HG02973 (cell line): Measurements from ENCODE around the gene CHCHD3.
"Not testable (repeated sequence)": the region's sequence is repeated elsewhere in the genome, so short reads cannot be mapped to it uniquely, and the experiment has no call there.

Experiments used
- ATAC-seq: cut with Tn5 transposase; IDR thresholded peaks from one replicate; pipeline ENCODE4 v1.9.1; 2021; ENCODE audit warnings: moderate library complexity; ENCODE audit not compliant: unreplicated experiment

Gene CHCHD3

DNA sequence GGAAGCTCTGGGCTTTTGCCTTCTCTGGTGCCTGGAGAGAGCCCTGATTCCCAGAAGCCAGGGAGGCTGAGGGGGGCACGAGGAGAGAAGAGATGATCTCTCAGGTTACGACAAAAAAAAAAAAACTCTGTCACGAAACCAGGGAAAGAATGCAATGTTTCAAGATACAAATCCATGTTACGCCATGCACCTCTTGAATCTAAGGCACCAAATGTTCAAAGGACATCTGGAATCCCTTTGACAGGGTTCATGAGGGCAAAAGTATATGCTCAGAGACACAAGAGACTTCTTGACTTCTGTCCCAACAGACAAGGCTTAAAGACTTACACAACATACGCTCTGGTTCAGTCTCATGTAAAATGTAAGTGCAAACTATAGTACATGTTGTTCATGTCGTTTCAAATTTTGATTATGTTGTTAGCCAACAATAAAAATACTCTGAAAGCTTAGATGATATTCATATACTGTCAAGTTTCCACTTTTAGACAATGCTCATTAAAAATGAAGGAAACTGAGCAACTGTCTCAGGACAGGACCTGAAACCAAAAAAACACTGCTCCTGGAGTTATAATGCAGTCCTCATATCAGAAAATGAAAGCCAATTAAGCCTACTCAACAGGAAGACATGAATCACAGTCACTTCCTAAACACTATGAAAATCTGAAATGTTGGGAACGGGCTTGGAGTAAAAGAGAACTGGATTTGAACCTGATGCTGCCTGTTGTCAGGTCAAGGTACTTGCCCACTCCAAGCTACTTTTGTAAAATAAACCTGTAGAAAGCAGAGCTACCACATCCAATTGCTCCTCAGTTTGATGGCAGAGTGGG lies 72.3 kb downstream of the CHCHD3 start:
- no peak for ATAC-seq

GRCh38 chr7:133007961-133008360 lies 73.9 kb downstream of the CHCHD3 start:
- ATAC-seq: no peak

DNA sequence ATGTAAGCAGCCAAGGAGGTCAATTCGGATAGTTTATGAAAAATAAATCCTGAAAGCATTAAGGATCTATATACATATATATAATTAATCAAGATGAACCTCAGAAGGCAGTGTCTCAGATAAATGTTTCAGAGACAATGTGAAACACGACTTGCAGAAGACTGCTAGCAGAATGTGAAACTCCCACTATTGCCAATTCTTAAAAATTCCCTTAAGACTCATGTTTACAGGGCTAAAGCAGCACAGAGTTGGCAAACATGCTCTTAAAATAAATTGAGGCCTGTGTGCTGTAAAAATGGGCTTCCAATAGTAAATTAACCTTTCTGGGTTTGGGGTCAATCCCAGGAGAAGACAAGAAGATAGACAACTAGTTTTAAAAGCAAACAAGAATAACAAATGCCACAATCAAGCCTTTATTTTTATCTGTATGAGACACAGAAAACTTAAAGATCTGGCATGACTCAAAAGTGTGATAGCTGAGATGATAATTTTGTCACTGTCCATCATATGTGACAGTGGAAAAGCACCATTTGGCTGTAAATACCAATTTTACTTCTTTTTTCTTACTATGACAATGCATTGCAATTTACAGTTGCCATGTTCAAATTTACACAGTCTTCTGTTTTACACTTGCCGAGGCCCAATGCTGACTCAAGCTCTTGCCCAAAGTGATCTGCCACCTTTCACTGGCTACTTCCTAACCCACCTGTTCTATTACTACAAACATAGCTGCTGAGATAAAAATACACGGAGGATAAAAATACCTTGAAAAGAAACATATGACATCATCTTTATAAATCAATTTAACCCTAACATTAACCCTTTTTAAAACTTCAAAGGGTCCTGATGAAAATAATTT lies 78.6 kb downstream of the CHCHD3 start:
- ATAC-seq: no peak

DNA sequence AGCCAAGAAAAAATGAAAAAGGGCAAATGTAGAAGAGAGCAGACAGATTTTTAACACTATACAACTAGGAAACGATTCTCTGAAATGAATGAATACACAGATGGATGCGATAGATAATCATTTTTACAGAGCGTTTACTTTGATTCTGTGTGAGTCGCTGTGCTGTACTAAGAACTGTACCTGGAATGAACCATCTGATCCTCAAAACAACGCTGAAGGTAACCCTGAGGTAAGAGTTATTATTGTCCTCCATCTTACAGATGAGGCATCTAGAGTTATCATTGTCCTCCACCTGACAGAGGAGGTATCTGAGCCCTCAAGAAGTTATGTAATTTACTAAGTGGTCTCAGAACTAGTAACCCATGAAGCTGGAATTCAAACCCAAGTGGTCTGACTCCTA lies 80.2 kb downstream of the CHCHD3 start:
- ATAC-seq: no peak

DNA sequence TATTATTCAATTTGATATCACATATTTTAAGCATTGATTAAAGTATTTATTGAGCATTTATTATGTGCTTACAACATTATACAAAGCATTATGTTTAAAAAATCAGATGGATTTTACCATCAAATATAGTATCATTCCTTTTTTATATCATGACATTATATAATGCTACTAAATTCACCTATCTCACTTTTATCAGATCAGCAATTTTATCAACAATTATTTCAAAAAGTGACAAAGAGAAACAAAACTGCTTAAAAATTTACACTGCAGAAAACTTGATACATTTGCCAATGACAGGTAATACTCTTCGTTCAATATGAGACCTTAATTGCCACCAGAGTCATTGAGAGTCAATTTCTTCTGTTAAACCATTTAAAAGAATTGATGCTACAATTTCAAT lies 82.0 kb downstream of the CHCHD3 start:
- ATAC-seq: no peak

DNA sequence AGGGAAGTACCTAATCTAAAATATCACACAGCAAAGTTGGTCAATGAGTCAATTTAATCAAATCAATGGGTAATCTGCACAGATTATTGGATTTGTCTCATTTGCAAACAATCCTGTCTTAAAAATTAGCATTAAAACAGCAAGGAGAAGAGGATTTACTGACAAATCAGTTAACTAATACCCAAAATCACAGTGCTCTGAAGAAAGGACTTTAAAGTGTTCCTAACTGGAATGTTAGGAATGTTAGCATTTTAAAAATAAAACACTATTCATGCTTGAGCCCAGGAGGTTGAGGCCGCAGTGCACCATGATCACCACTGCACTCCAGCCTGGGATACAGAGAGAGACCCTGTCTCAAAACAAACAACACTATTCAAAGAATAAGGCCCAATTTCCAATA lies 83.1 kb downstream of the CHCHD3 start:
- no peak for ATAC-seq

DNA sequence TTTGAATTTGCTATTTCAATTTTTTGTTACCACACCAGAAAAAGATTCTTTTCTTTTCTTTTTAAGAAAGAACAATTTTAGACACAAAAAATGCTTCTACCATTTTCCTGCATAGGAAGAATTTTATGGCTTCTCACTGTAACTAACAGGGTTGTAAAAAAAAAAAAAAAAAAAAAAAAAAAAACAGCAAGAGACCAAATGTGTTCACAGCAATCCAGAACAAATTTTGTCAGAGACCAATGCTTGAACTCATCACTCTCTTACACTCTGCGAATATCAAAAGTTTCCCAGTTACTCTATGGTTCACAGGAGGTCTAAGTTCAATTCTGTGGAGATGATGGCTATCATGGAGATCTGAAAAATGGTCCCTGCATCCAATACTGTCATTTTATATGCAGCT lies 84.4 kb downstream of the CHCHD3 start:
- no peak for ATAC-seq

- no peak for ATAC-seq
Measured at GRCh38 chr7:132996581-132997242, 85.2 kb downstream of the CHCHD3 start.

- ATAC-seq: no peak
Measured at GRCh38 chr7:132993377-132994013, 88.4 kb downstream of the CHCHD3 start.

DNA sequence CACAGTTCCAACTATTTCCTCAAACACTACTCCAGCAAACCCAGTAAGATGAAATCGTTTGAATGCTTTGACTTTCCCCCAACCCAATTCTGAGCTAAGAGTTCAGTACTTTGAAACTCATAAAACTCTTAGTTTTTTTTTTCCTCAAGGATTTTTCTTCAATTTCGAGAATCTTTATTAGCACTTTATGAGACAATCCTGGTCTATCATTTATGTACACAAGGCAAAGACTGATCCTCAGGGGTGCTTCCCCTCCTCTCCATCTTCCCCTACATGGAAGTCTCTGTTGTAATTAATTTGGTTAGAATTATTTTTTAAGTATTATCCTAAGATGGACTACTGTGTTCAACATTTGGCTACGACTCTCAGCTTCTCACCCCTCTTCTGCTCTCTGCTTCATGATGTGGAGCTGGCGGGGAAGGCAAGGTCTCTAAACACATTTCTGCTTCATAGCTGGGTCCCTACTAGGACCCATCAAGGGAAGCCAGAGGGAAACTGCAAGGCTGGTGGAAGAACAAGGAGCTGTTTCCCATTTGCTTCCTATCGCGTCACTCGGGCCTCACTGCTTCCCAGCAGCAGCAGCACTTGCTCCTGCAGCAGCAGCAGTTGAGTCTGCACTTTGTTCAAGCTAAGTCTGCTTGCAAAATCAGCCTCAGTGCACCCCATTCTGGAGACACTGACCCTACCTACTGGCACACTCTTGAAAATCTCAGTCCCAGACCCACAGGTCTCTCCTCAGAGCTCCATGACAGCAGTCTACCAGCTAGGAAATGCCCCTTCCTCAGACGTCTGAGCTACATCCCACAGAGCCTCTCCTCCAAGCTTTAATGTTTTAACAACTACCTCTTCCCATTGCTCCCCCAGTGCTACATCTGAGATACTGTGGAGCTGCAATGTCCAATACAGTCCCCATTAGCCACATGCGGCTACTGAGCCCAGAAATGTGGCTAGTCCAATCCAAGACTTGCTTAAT lies 90.0 kb downstream of the CHCHD3 start:
- ATAC-seq: no peak

- no peak for ATAC-seq
Measured at GRCh38 chr7:132988117-132988516, 93.8 kb downstream of the CHCHD3 start.

GRCh38 chr7:132980402-132980801 lies 101.5 kb downstream of the CHCHD3 start:
- no peak for ATAC-seq

DNA sequence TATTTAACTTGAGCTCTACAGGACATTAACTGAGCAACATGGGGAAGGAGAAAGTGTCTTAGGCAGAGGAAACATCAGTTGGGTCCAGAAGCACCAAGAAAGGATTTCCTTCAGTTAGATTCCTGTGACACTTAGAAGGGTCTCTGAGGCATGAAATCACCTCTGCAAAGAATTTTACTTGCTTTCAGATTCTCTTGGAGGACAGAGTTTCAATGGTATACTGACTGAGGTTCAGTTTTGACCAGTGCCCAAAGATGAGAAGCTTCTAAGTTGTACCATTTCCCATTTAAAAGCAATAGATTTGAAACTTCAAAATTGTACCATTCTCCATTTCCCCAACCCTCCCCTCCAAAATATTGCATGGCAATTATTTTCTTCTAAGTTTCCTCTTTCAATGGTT lies 102.4 kb downstream of the CHCHD3 start:
- ATAC-seq: no peak

DNA sequence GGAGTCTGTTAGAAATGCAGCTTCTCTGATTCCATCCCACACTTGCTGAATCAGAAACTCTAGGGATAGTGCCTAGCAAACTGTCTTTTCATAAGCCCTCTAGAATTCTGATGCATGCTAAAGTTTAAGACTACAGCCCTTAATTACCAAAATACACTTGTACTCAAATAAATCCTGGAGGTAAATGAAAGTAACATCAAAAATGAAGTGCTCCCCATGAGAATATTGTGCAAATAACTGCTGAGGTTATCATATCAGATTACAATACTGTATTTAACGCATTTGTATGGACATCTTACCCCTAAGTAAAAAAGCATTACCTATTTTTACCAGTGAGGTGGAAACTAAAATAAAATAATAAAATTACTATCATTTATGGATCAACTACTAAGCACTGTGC lies 104.7 kb downstream of the CHCHD3 start:
- ATAC-seq: no peak

DNA sequence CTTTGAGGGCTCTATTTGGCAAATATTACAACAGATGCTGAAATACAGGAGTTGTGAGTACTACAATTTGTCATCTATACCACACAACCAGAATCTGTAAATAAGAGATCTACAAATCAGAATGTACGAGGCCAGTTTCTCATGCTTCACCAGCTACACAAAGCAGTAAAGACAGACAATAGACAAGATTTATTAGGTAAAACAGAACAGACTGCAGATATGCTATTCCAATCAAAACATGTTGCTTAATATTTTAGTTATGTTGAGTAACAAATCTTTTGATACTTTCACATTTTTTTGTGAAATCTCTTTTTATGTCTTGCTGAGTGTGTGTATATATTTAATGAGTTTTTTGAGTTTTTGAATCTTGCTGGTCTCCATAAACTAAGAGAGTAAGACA lies 109.1 kb downstream of the CHCHD3 start:
- ATAC-seq: no peak

DNA sequence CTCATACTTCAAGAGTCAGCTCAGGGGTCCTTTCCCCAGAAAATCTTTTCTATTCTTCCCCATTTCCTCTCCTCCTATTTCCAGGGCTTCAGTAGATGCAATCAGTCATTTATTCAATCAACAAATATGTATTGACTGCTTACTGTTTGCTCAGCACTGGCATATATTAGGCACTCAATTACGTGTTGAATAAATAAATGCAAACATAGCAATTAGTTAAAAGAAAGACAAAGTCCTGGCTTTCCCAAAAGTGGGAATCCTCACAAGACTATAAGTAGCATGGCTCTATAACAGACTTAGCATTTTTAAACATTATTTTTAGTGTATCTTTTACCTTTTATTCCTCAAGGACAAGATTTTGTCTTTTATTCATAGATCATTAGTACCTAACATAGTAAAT lies 111.6 kb downstream of the CHCHD3 start:
- ATAC-seq: no peak

- ATAC-seq: no peak
Measured at GRCh38 chr7:132969520-132969919, 112.4 kb downstream of the CHCHD3 start.

DNA sequence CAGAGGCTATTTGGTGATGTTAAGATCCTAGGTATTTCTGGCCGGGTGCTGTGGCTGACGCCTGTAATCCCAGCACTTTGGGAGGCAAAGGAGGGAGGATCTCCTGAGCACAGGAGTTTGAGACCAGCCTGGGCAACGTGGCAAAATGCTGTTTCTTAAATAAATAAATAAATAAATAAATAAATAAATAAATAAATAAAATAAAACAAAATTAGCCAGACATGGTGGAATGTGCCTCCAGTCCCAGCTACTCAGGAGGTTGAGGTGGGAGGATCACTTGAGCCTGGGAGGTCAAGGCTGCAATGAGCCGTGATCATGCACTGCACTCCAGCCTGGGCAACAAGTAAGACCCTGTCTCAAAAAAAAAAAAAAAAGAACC lies 114.4 kb downstream of the CHCHD3 start:
- ATAC-seq: not testable (repeated sequence)

DNA sequence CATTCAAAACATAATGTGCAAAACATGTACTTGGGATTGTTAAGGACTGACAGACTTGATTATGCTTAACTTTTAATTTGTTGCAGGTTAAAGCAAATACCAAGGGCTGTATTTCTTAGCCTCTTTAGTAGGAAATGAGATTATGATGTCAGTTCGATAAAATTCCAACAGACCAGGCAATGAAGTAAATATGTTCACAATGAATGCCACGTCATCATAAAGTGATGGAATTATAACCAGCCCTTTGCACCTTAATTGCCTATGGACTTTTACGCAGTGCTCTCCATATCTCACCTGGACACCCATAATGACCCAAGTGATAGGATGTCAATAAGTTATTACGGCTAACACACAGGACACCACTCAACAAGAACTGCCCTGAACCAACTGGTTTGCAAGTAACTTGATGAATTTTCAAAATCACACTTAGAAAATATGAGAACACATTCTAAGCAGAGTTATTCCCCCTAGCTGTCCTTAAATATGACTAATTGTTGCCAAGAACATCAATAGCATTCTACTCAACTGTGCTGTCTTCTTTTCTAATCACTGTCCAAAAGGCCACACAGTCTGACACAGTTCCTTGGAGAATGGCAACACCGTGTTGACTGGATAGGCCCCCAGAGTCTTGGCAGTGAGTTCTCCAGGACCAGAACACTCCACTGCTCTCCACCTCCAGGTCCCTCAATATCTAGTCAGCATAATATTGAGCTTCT lies 115.0 kb downstream of the CHCHD3 start:
- no peak for ATAC-seq
